OCI-LY7 (cell line): ENCODE results near the gene RBM33. TPM values are rescaled to one million over a fixed set of nuclear protein-coding genes. Genes with fewer than 3 reads are reported as not detected.
A peak's percentile ranks its signal among the peaks of the same experiment; 100 is the strongest.

Source experiments
- BruUV-seq: library from RNA; stranded (reverse); fragments of 400-500 nt; replicated peaks from 2 replicates; lab custom pipeline; 2021; lab: Mats Ljungman, UMichigan
- CTCF ChIA-PET: fragments of 300-600 bp; sonication (Branson Sonifier 250); formaldehyde crosslinking; loops from one replicate; lab custom pipeline; 2022; ENCODE audit warnings: antibody characterized with exemption; ENCODE audit not compliant: unreplicated experiment; lab: Charles Lee
- POLR2A ChIA-PET: fragments of 300-600 bp; sonication (Branson Sonifier 250); formaldehyde crosslinking; loops from one replicate; lab custom pipeline; 2022; ENCODE audit warnings: antibody characterized with exemption; lab: Charles Lee
- DNase-seq: peaks from one replicate; pipeline ENCODE4 v3.0.0-alpha.2; 2015; ENCODE audit warnings: low spot score
- H2AFZ ChIP-seq: fragments of 200-600 bp; sonication (generic), shearing (Covaris generic); 2 replicates; pipeline ENCODE4 v1.6.1; 2014; ENCODE audit warnings: mild to moderate bottlenecking, antibody characterized with exemption, low read length, moderate library complexity
- H3K27ac ChIP-seq: fragments of 200-600 bp; sonication (generic); 2 replicates; pipeline ENCODE4 v1.5.1; 2014; ENCODE audit warnings: mixed run types, low read depth, mild to moderate bottlenecking, moderate library complexity, low read length, inconsistent platforms; ENCODE audit not compliant: poor library complexity, severe bottlenecking
- H3K36me3 ChIP-seq: fragments of 200-600 bp; sonication (generic); 2 replicates; pipeline ENCODE4 v1.6.1; 2014; ENCODE audit warnings: mild to moderate bottlenecking, antibody characterized with exemption, low read length, moderate library complexity, mixed read lengths; ENCODE audit not compliant: insufficient read depth
- H3K4me1 ChIP-seq: fragments of 200-600 bp; sonication (generic); 2 replicates; pipeline ENCODE4 v1.5.1; 2014; ENCODE audit warnings: mild to moderate bottlenecking, low read length; ENCODE audit not compliant: insufficient read depth, poor library complexity, severe bottlenecking
- H3K4me2 ChIP-seq: fragments of 200-600 bp; sonication (generic); 2 replicates; pipeline ENCODE4 v1.6.1; 2014; ENCODE audit warnings: mild to moderate bottlenecking, low read length
- H3K4me3 ChIP-seq: fragments of 200-600 bp; sonication (generic); 2 replicates; pipeline ENCODE4 v1.5.1; 2014; ENCODE audit warnings: mild to moderate bottlenecking, low read depth, low read length; ENCODE audit not compliant: poor library complexity, severe bottlenecking
- H3K79me2 ChIP-seq: fragments of 200-600 bp; sonication (generic); 2 replicates; pipeline ENCODE4 v1.6.1; 2016; ENCODE audit warnings: low read depth, mild to moderate bottlenecking, low read length, moderate library complexity, mixed read lengths; ENCODE audit not compliant: insufficient read depth
- H3K9me2 ChIP-seq: fragments of 200-600 bp; sonication (generic); 2 replicates; pipeline ENCODE4 v1.6.1; 2016; ENCODE audit warnings: mild to moderate bottlenecking, low read length, mixed read lengths; ENCODE audit not compliant: insufficient read depth
- H3K9me3 ChIP-seq: fragments of 200-600 bp; sonication (generic); 2 replicates; pipeline ENCODE4 v1.6.1; 2014; ENCODE audit warnings: mild to moderate bottlenecking, mixed run types, low read length, mixed read lengths
- H4K20me1 ChIP-seq: fragments of 200-600 bp; sonication (generic); 2 replicates; pipeline ENCODE4 v1.6.1; 2014; ENCODE audit warnings: mild to moderate bottlenecking, antibody characterized with exemption, low read length, moderate library complexity, mixed read lengths; ENCODE audit not compliant: insufficient read depth
- EZH2phosphoT487 ChIP-seq: fragments of 200-600 bp; sonication (generic); IDR thresholded peaks from 2 replicates; pipeline ENCODE4 v1.6.1; 2018; ENCODE audit warnings: low read depth, borderline replicate concordance, mild to moderate bottlenecking, mixed run types, antibody characterized with exemption, low read length, moderate library complexity, mixed read lengths
- intact Hi-C: fragments of 100-400 bp; cut with micrococcal nuclease; formaldehyde crosslinking; loops from one replicate; pipeline ENCODE4 v1.10.0; 2022; ENCODE audit not compliant: unreplicated experiment
- total RNA-seq, 2 experiments: library from RNA; depleted of rRNA in 1 of 2; stranded (reverse); fragments of >200 nt in 1 of 2; shearing (Covaris generic) in 1 of 2; gene quantifications; 2 replicates each; pipeline ENCODE4 v1.2.3, GENCODE V29; 2014 to 2022
- TF ChIP-seq, protein P1 (sequence below): fragments of 200-600 bp; sonication (generic); conservative IDR thresholded peaks from 2 replicates; pipeline ENCODE4 v1.5.1; 2014; ENCODE audit warnings: mild to moderate bottlenecking, antibody characterized with exemption, low read length, moderate library complexity, mixed read lengths

Gene RBM33
- total RNA-seq, 2 experiments from 2014 or later, result 67.6 to 127 TPM

- no peak for DNase-seq
- Histone ChIP-seq H3K79me2 (peaks cover 100% of the 10 kb centered on the region), H3K4me1 (peaks cover 63% of the 10 kb centered on the region), H3K27ac (no peak overlapping the region), H3K9me2 (no peaks in the 10 kb centered on the region), H2AFZ (no peak overlapping the region), H3K9me3 (peaks cover 11% of the 10 kb centered on the region; the same call in 1 of the 2 replicates), H3K36me3 (peaks cover 65% of the 10 kb centered on the region), H3K4me3 (no peak overlapping the region), H3K4me2 (no peak overlapping the region), H4K20me1 (peaks cover 69% of the 10 kb centered on the region)
- intact Hi-C loops, result no loop called here
- BruUV-seq, result no TSS peak
- ChIA-PET POLR2A (interaction anchor here (0.7 to 1.6 kb wide), 4 partner anchors 14 to 1755 kb away, joined by 3 to 8 read pairs (median 4); no protein-coding TSS in a partner anchor), CTCF (no interaction called here)
- TF ChIP-seq, protein P1, sequence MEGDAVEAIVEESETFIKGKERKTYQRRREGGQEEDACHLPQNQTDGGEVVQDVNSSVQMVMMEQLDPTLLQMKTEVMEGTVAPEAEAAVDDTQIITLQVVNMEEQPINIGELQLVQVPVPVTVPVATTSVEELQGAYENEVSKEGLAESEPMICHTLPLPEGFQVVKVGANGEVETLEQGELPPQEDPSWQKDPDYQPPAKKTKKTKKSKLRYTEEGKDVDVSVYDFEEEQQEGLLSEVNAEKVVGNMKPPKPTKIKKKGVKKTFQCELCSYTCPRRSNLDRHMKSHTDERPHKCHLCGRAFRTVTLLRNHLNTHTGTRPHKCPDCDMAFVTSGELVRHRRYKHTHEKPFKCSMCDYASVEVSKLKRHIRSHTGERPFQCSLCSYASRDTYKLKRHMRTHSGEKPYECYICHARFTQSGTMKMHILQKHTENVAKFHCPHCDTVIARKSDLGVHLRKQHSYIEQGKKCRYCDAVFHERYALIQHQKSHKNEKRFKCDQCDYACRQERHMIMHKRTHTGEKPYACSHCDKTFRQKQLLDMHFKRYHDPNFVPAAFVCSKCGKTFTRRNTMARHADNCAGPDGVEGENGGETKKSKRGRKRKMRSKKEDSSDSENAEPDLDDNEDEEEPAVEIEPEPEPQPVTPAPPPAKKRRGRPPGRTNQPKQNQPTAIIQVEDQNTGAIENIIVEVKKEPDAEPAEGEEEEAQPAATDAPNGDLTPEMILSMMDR, result no peak
- TF ChIP-seq EZH2phosphoT487, result no peak
Measured at GRCh38 chr7:155662343-155663043, 18.0 kb downstream of the RBM33 start.

GRCh38 chr7:155663937-155664336 is 19.5 kb downstream of the RBM33 start:
- peaks cover 82% of the 10 kb centered on the region for H4K20me1 ChIP-seq
- TF ChIP-seq EZH2phosphoT487, result no peak
- TF ChIP-seq, protein P1, result no peak
- CTCF ChIA-PET, result no interaction called here

More at GRCh38 chr7:155663937-155664336, 19.5 kb downstream of the RBM33 start:
- Histone ChIP-seq H3K4me2 (peak overlapping the region; percentile 2; the same call in 1 of the 2 replicates), H3K9me2 (no peaks in the 10 kb centered on the region), H3K4me1 (peaks cover 59% of the 10 kb centered on the region), H3K9me3 (peaks cover 11% of the 10 kb centered on the region; the same call in 1 of the 2 replicates), H3K36me3 (peaks cover 73% of the 10 kb centered on the region), H2AFZ (no peak overlapping the region), H3K27ac (no peak overlapping the region), H3K4me3 (no peak overlapping the region), H3K79me2 (peaks cover 100% of the 10 kb centered on the region)
- BruUV-seq, result no TSS peak
- intact Hi-C loops, result no loop called here
- DNase-seq, result no peak
- POLR2A ChIA-PET, result interaction anchor here (1.1 to 1.6 kb wide), 3 partner anchors 21 to 59 kb away, joined by 3 to 4 read pairs (median 3); no protein-coding TSS in a partner anchor
